Measurements from ENCODE around the gene ARHGEF6. TPM values are rescaled to one million over a fixed set of nuclear protein-coding genes. Genes with fewer than 3 reads are reported as not detected.
"Not testable (repeated sequence)": the region's sequence is repeated elsewhere in the genome, so short reads cannot be mapped to it uniquely, and the experiment has no call there.

Gene ARHGEF6
- total RNA-seq, 4 donors from 2014 or later = 3.8 to 29.7 (median 6.6) TPM

GRCh38 chrX:136812286-136812685 is 31.6 kb upstream of the ARHGEF6 start:
- Histone ChIP-seq H3K27ac (no peak overlapping the region), H3K27me3 (no peaks in the 10 kb centered on the region), H3K9me3 (no peaks in the 10 kb centered on the region), H3K4me1 (no peaks in the 10 kb centered on the region), H3K36me3 (no peaks in the 10 kb centered on the region), H3K4me3 (no peak overlapping the region)
- TF ChIP-seq POLR2A (IDR thresholded peaks at IDR 0.05) = no peak
- TF ChIP-seq CTCF (IDR thresholded peaks at IDR 0.05) = no peak
- no peak for DNase-seq

GRCh38 chrX:136810493-136810892 is 29.8 kb upstream of the ARHGEF6 start:
- Histone ChIP-seq H3K4me1 (no peaks in the 10 kb centered on the region), H3K36me3 (no peaks in the 10 kb centered on the region), H3K9me3 (no peaks in the 10 kb centered on the region), H3K27me3 (no peaks in the 10 kb centered on the region), H3K4me3 (no peak overlapping the region), H3K27ac (no peak overlapping the region)
- DNase-seq = no peak
- TF ChIP-seq CTCF (IDR thresholded peaks at IDR 0.05) (no peak), POLR2A (IDR thresholded peaks at IDR 0.05) (no peak)

GRCh38 chrX:136806891-136807410 is 26.2 kb upstream of the ARHGEF6 start:
- H3K4me3 ChIP-seq = no peak overlapping the region
- TF ChIP-seq CTCF (IDR thresholded peaks at IDR 0.05) = no peak
- TF ChIP-seq POLR2A (IDR thresholded peaks at IDR 0.05) = no peak
- H3K4me1 ChIP-seq = no peaks in the 10 kb centered on the region
- H3K9me3 ChIP-seq = no peaks in the 10 kb centered on the region
- H3K27ac ChIP-seq = no peak overlapping the region
- no peaks in the 10 kb centered on the region for H3K27me3 ChIP-seq
- DNase-seq = no peak
- H3K36me3 ChIP-seq = no peaks in the 10 kb centered on the region

GRCh38 chrX:136802515-136802914 is 21.8 kb upstream of the ARHGEF6 start:
- DNase-seq = no peak
- TF ChIP-seq CTCF (IDR thresholded peaks at IDR 0.05) (no peak), POLR2A (IDR thresholded peaks at IDR 0.05) (no peak)
- Histone ChIP-seq H3K9me3 (no peaks in the 10 kb centered on the region), H3K4me3 (no peak overlapping the region), H3K36me3 (no peaks in the 10 kb centered on the region), H3K4me1 (no peaks in the 10 kb centered on the region), H3K27ac (no peak overlapping the region), H3K27me3 (no peaks in the 10 kb centered on the region)

GRCh38 chrX:136797787-136798186 is 17.1 kb upstream of the ARHGEF6 start:
- no peak for TF ChIP-seq CTCF (IDR thresholded peaks at IDR 0.05)
- TF ChIP-seq POLR2A (IDR thresholded peaks at IDR 0.05) = no peak
- DNase-seq = no peak
- Histone ChIP-seq H3K27ac (no peak overlapping the region), H3K9me3 (no peaks in the 10 kb centered on the region), H3K27me3 (no peaks in the 10 kb centered on the region), H3K4me1 (no peaks in the 10 kb centered on the region), H3K36me3 (no peaks in the 10 kb centered on the region), H3K4me3 (no peak overlapping the region)

- H3K4me3 ChIP-seq, H3K27ac ChIP-seq, DNase-seq, H3K4me1 ChIP-seq, H3K36me3 ChIP-seq, H3K27me3 ChIP-seq, H3K9me3 ChIP-seq: not testable (repeated sequence)
Measured at GRCh38 chrX:136795132-136795531, 14.4 kb upstream of the ARHGEF6 start.

- H3K27ac ChIP-seq, H3K9me3 ChIP-seq, H3K4me3 ChIP-seq, H3K4me1 ChIP-seq, DNase-seq, H3K36me3 ChIP-seq, H3K27me3 ChIP-seq: not testable (repeated sequence)
Measured at GRCh38 chrX:136794660-136795059, 13.9 kb upstream of the ARHGEF6 start.

All from Peyer's patch (tissue), 4 donors.